Measurements from ENCODE around the gene HYLS1. TPM values are rescaled to one million over a fixed set of nuclear protein-coding genes. Genes with fewer than 3 reads are reported as not detected.
A peak's percentile ranks its signal among the peaks of the same experiment; 100 is the strongest.

Gene HYLS1
- total and polyA plus RNA-seq, 9 of the 15 experiments (the other 6 are each of a cell fraction or from before 2014, with no cell fraction given), result 2.7 to 8.2 (median 4.8) TPM

GRCh38 chr11:125887373-125888324 is at the start of gene HYLS1 (continued):
- no peak for TF ChIP-seq ZBTB34 (CRISPR knock-in tag; IDR thresholded peaks at IDR 0.05)
- TF ChIP-seq TRIM24 (IDR thresholded peaks at IDR 0.05), result peak in 1 of 2 experiments; percentile 26; a peak in 1 of 4 replicates
- no peak for TF ChIP-seq HNRNPH1 (optimal IDR thresholded peaks at IDR 0.05; ENCODE audit: low read depth, low read length)
- TF ChIP-seq SOX6 (IDR thresholded peaks at IDR 0.05), result no peak
- peak; percentile 99 for TF ChIP-seq MBD1 (CRISPR knock-in tag; IDR thresholded peaks at IDR 0.05)
- TF ChIP-seq NCOA6 (IDR thresholded peaks at IDR 0.05), result peak; percentile 64
- TF ChIP-seq ZNF583 (CRISPR knock-in tag; IDR thresholded peaks at IDR 0.05), result no peak
- no peak for TF ChIP-seq KDM4B (IDR thresholded peaks at IDR 0.05; ENCODE audit: borderline replicate concordance in 2 of 2, low read depth in 1 of 2)
- peak; percentile 11; the same call in 1 of the 2 replicates for TF ChIP-seq USF2 (CRISPR knock-in tag; IDR thresholded peaks at IDR 0.05)
- no peak for TF ChIP-seq KAT8 (IDR thresholded peaks at IDR 0.05; ENCODE audit: low read depth)
- no peak; the same call in 1 of the 2 replicates for TF ChIP-seq NCOA1 (IDR thresholded peaks at IDR 0.05; ENCODE audit: low read depth)
- peak; percentile 53 to 75 for TF ChIP-seq E2F6 (IDR thresholded peaks at IDR 0.05; ENCODE audit: borderline replicate concordance in 1 of 2, extremely low read depth in 1 of 2, insufficient read depth in 1 of 2, insufficient read length in 1 of 2, low read depth in 1 of 2, low read length in 1 of 2, poor library complexity in 1 of 2, severe bottlenecking in 1 of 2)
- TF ChIP-seq ASH1L (IDR thresholded peaks at IDR 0.05; ENCODE audit: borderline replicate concordance, low read depth, partially characterized antibody), result peak; percentile 34
- no peak for TF ChIP-seq CBFA2T2 (conservative IDR thresholded peaks at IDR 0.05)
- TF ChIP-seq ZFPM2 (CRISPR knock-in tag; IDR thresholded peaks at IDR 0.05), result no peak
- TF ChIP-seq HMGN3 (IDR thresholded peaks at IDR 0.05; ENCODE audit: borderline replicate concordance, extremely low read depth, insufficient read length, low read depth, low read length), result peak; percentile 58
- TF ChIP-seq ZNF584 (CRISPR knock-in tag; IDR thresholded peaks at IDR 0.05; ENCODE audit: low read depth), result no peak
- no peak for TF ChIP-seq RHOXF2B (CRISPR knock-in tag; conservative IDR thresholded peaks at IDR 0.05)
- TF ChIP-seq C11orf30 (IDR thresholded peaks at IDR 0.05; ENCODE audit: low read depth), result no peak
- TF ChIP-seq SMAD4 (CRISPR knock-in tag; conservative IDR thresholded peaks at IDR 0.05), result peak; percentile 78

Measured in K562 (cell line).